Measurements from ENCODE around the gene CCDC6.

DNA sequence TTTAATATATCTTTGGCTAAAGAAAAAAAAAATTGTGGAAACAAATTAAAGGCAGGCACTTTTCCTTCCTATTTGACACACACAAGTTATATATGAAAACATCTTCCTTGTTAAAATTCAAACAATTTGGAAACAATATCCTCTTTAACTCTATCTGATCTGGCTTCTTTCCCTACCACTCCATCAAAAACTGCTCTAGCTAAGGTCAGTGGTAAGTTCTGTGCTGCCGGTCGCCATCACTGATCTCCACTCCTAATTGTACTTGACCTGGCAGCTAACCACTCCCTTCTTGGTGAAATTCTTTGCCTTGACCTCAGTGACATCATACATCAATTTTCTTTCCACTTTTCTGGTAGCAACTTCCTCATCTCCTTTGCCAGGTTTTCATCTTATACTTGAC is 105.2 kb downstream of the CCDC6 start:
- no peak for TF ChIP-seq SIN3A (IDR thresholded peaks at IDR 0.05; ENCODE audit: borderline replicate concordance, insufficient read depth, low read length)
- TF ChIP-seq TAF1 (IDR thresholded peaks at IDR 0.05; ENCODE audit: borderline replicate concordance, insufficient read depth, low read length): no peak
- TF ChIP-seq, protein P1, sequence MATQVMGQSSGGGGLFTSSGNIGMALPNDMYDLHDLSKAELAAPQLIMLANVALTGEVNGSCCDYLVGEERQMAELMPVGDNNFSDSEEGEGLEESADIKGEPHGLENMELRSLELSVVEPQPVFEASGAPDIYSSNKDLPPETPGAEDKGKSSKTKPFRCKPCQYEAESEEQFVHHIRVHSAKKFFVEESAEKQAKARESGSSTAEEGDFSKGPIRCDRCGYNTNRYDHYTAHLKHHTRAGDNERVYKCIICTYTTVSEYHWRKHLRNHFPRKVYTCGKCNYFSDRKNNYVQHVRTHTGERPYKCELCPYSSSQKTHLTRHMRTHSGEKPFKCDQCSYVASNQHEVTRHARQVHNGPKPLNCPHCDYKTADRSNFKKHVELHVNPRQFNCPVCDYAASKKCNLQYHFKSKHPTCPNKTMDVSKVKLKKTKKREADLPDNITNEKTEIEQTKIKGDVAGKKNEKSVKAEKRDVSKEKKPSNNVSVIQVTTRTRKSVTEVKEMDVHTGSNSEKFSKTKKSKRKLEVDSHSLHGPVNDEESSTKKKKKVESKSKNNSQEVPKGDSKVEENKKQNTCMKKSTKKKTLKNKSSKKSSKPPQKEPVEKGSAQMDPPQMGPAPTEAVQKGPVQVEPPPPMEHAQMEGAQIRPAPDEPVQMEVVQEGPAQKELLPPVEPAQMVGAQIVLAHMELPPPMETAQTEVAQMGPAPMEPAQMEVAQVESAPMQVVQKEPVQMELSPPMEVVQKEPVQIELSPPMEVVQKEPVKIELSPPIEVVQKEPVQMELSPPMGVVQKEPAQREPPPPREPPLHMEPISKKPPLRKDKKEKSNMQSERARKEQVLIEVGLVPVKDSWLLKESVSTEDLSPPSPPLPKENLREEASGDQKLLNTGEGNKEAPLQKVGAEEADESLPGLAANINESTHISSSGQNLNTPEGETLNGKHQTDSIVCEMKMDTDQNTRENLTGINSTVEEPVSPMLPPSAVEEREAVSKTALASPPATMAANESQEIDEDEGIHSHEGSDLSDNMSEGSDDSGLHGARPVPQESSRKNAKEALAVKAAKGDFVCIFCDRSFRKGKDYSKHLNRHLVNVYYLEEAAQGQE (IDR thresholded peaks at IDR 0.05; ENCODE audit: insufficient read depth in 1 of 2, low read depth in 2 of 2, low read length in 2 of 2): no peak

All from PFSK-1 (cell line).